Natural killer cell (primary cell): ENCODE results near the gene JKAMP. TPM values are rescaled to one million over a fixed set of nuclear protein-coding genes. Genes with fewer than 3 reads are reported as not detected.

ENCODE experiments used
- ATAC-seq, 3 donors: fragments of 150-1000 bp in 2 of 3; fragments of 200-7000 bp in 1 of 3; cut with Tn5 transposase; 1 replicate in 1 of 3; 2 replicates in 2 of 3; pipeline ENCODE4 v1.10.0; 2021; ENCODE audit warnings: mild to moderate bottlenecking in 2 of 3, moderate library complexity in 2 of 3
- DNase-seq, 2 donors: peaks; one replicate each; pipeline versions ENCODE4 v3.0.0 to v3.0.0-alpha.2; 2013 to 2021; ENCODE audit warnings: mixed read lengths in 1 of 2
- H3K27ac ChIP-seq: one replicate; pipeline ENCODE4 v1.5.1; 2013; ENCODE audit warnings: mild to moderate bottlenecking, low read length
- H3K27me3 ChIP-seq: one replicate; pipeline ENCODE4 v1.6.1; 2013; ENCODE audit warnings: low read length; ENCODE audit not compliant: control insufficient read depth, insufficient read depth
- H3K36me3 ChIP-seq: one replicate; pipeline ENCODE4 v1.6.1; 2013; ENCODE audit warnings: low read length; ENCODE audit not compliant: control insufficient read depth, insufficient read depth
- H3K4me1 ChIP-seq: one replicate; pipeline ENCODE4 v1.6.1; 2013; ENCODE audit warnings: low read length; ENCODE audit not compliant: control insufficient read depth, insufficient read depth
- H3K4me3 ChIP-seq: one replicate; pipeline ENCODE4 v1.5.1; 2013; ENCODE audit warnings: low read length
- H3K9me3 ChIP-seq: one replicate; pipeline ENCODE4 v1.6.1; 2013; ENCODE audit warnings: low read length; ENCODE audit not compliant: control insufficient read depth, insufficient read depth
- H3K27ac Mint-ChIP-seq, 2 donors: one replicate each; pipeline ENCODE4 v1.8.0; 2022; ENCODE audit warnings: mild to moderate bottlenecking in 2 of 2, mixed read lengths in 2 of 2, moderate library complexity in 1 of 2
- H3K27me3 Mint-ChIP-seq, 2 donors: one replicate each; pipeline ENCODE4 v1.8.0; 2022; ENCODE audit warnings: low read depth in 2 of 2, mixed read lengths in 2 of 2
- H3K36me3 Mint-ChIP-seq: one replicate; pipeline ENCODE4 v1.8.0; 2022; ENCODE audit warnings: mixed read lengths
- H3K4me1 Mint-ChIP-seq, 2 donors: one replicate each; pipeline ENCODE4 v1.8.0; 2022; ENCODE audit warnings: mixed read lengths in 2 of 2
- H3K4me3 Mint-ChIP-seq: one replicate; pipeline ENCODE4 v1.8.0; 2022; ENCODE audit warnings: mild to moderate bottlenecking, moderate library complexity, mixed read lengths
- H3K9me3 Mint-ChIP-seq, 2 donors: one replicate each; pipeline ENCODE4 v1.8.0; 2022; ENCODE audit warnings: mixed read lengths in 2 of 2
- CTCF ChIP-seq: fragments of 200-600 bp; IDR thresholded peaks from one replicate; pipeline ENCODE4 v1.8.0; 2022; ENCODE audit warnings: antibody characterized with exemption
- WGBS: methylation state at CpG from one replicate; pipeline ENCODE4 v1.1.7; 2013; ENCODE audit warnings: missing lambda C conversion rate; ENCODE audit not compliant: insufficient coverage; 5-methylcytosine and 5-hydroxymethylcytosine counted together
- intact Hi-C: fragments of 100-400 bp; cut with micrococcal nuclease; formaldehyde crosslinking; loops from one replicate; pipeline ENCODE4 v1.14.2; 2022
- total RNA-seq, 4 donors: library from RNA; stranded (reverse); fragments of 120-200 nt in 1 of 4; gene quantifications; one replicate each; pipeline versions ENCODE4 v1.2.3 to v1.2.4, GENCODE V29; 2013 to 2022

The JKAMP gene
- total RNA-seq, 3 donors from 2014 or later (not counting 1 experiment from before 2014, with no cell fraction given): 18.8 to 25.0 (median 20.5) TPM

- no peaks in the 10 kb centered on the region for H3K4me1 Mint-ChIP-seq
- no peak overlapping the region for H3K4me3 Mint-ChIP-seq
- 94% methylated on average over 7 of the region's 7 CpGs for WGBS
- no peaks in the 10 kb centered on the region for H3K36me3 ChIP-seq
- ATAC-seq (no peak), DNase-seq (no peak)
- no peak overlapping the region for H3K27ac ChIP-seq
- H3K27ac Mint-ChIP-seq: no peak overlapping the region
- no peaks in the 10 kb centered on the region for H3K4me1 ChIP-seq
- intact Hi-C loops: no loop called here
- no peak overlapping the region for H3K4me3 ChIP-seq
- H3K36me3 Mint-ChIP-seq: no peaks in the 10 kb centered on the region
- no peak for TF ChIP-seq CTCF
- H3K9me3 ChIP-seq: no peaks in the 10 kb centered on the region
- H3K9me3 Mint-ChIP-seq: no peaks in the 10 kb centered on the region
- H3K27me3 ChIP-seq: peaks cover 2% of the 10 kb centered on the region
- peaks cover 5 to 10% of the 10 kb centered on the region in 2 donors for H3K27me3 Mint-ChIP-seq
Measured at GRCh38 chr14:59543873-59544272, 59.6 kb downstream of the JKAMP start.

GRCh38 chr14:59547310-59547709 lies 63.0 kb downstream of the JKAMP start:
- no peak for TF ChIP-seq CTCF
- intact Hi-C loops: no loop called here
- no peak for ATAC-seq
- peaks cover 8% of the 10 kb centered on the region in 2 donors for H3K27me3 Mint-ChIP-seq
- no peak for DNase-seq
- H3K4me1 Mint-ChIP-seq: no peaks in the 10 kb centered on the region
- H3K9me3 Mint-ChIP-seq: no peaks in the 10 kb centered on the region
- no peak overlapping the region for H3K4me3 Mint-ChIP-seq
- 90% methylated on average over 2 of the region's 2 CpGs for WGBS
- H3K27ac Mint-ChIP-seq: no peak overlapping the region
- no peaks in the 10 kb centered on the region for H3K36me3 Mint-ChIP-seq
- Histone ChIP-seq H3K27me3 (peaks cover 2% of the 10 kb centered on the region), H3K36me3 (no peaks in the 10 kb centered on the region), H3K9me3 (no peaks in the 10 kb centered on the region), H3K4me3 (no peak overlapping the region), H3K27ac (no peak overlapping the region), H3K4me1 (no peaks in the 10 kb centered on the region)

Other genes starting within 250 kb of the JKAMP start
- gene GPR135, start 19.1 kb upstream of the JKAMP start, total RNA-seq: 1 to 10 TPM; 1.3 to 1.8 (median 1.8) TPM
- 10 to 100 TPM; 13.3 to 18.8 (median 16.5) TPM for gene L3HYPDH, start 109 bp upstream of the JKAMP start, total RNA-seq
- gene CCDC175, start 92.3 kb downstream of the JKAMP start, total RNA-seq: not detected